ENCODE data around the gene IL18R1. TPM values are rescaled to one million over a fixed set of nuclear protein-coding genes. Genes with fewer than 3 reads are reported as not detected.

IL18R1 gene
- total and polyA plus RNA-seq, 9 of the 15 experiments (the other 6 are each of a cell fraction or from before 2014, with no cell fraction given) = 0.55 to 10.0 (median 2.5) TPM

DNA sequence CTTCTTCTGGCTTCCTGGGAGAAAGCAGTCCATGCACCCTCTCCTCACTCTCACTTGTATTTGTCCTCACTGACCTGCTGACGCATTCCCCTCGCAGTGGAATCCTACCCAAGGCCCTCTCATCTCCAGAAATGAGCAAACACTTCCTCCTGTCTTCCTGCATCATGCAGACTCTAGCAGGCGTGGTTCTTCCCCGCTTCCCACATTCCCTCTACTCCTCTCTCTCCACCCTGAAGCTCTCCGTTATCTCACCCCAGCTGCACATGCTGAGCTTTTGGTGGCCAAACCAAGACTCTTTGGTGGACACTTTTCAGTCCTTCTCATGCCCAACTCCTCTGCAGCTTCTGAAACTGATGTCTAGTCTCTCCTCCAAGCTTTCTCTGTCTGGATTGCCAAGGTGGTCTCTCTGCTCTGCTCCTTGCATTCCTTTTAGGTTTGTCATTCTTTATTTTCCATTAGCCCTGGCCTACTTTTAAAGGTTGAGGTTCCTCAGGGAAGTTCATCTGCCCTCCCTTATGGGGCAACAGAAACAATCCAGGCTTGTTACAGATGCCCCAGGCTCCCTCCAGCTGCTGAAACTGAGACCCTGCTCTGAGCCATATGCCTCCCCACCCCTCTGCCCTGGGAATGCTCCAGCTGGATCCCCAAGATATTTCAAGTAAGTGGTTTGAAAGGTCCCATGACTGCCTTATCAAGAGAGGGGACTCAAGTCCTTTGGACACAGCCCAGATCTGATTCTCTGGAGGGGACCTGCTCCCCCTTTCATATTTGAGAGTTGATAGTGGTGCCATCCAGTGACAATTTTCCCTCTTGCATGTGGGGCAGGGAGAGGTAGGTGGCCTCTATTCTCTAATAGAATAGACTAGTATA is 66.5 kb downstream of the IL18R1 start (continued):
- TF ChIP-seq PHB2 (IDR thresholded peaks at IDR 0.05; ENCODE audit: low read depth) (no peak), XRCC5 (IDR thresholded peaks at IDR 0.05; ENCODE audit: low read depth, low read length) (no peak), KHSRP (IDR thresholded peaks at IDR 0.05) (no peak), POLR2G (IDR thresholded peaks at IDR 0.05; ENCODE audit: low read depth, low read length) (no peak), ERF (CRISPR knock-in tag; IDR thresholded peaks at IDR 0.05) (0 out of 2 replicates have a peak, but pooled peaks have one; percentile 33), MCM2 (IDR thresholded peaks at IDR 0.05; ENCODE audit: low read depth) (no peak), BACH1 (tag; IDR thresholded peaks at IDR 0.05) (no peak; the same call in 1 of the 2 replicates), ZNF780A (CRISPR knock-in tag; IDR thresholded peaks at IDR 0.05) (no peak), ARID1B (IDR thresholded peaks at IDR 0.05) (peak; percentile 90), ZBTB1 (CRISPR knock-in tag; IDR thresholded peaks at IDR 0.05; ENCODE audit: borderline replicate concordance, low read depth) (no peak), MYNN (IDR thresholded peaks at IDR 0.05) (no peak), MYNN (CRISPR knock-in tag; IDR thresholded peaks at IDR 0.05) (no peak), ZNF695 (CRISPR knock-in tag; IDR thresholded peaks at IDR 0.05) (no peak), ZNF75A (CRISPR knock-in tag; IDR thresholded peaks at IDR 0.05) (no peak), FOXA1 (IDR thresholded peaks at IDR 0.05; ENCODE audit: borderline replicate concordance) (no peak), HDAC1 (IDR thresholded peaks at IDR 0.05) (no peak; a peak in 1 of 4 replicates)
- TF ChIP-seq, protein P1, sequence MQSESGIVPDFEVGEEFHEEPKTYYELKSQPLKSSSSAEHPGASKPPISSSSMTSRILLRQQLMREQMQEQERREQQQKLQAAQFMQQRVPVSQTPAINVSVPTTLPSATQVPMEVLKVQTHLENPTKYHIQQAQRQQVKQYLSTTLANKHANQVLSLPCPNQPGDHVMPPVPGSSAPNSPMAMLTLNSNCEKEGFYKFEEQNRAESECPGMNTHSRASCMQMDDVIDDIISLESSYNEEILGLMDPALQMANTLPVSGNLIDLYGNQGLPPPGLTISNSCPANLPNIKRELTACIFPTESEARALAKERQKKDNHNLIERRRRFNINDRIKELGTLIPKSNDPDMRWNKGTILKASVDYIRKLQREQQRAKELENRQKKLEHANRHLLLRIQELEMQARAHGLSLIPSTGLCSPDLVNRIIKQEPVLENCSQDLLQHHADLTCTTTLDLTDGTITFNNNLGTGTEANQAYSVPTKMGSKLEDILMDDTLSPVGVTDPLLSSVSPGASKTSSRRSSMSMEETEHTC (IDR thresholded peaks at IDR 0.05) = peak; percentile 93
- TF ChIP-seq, protein P2, sequence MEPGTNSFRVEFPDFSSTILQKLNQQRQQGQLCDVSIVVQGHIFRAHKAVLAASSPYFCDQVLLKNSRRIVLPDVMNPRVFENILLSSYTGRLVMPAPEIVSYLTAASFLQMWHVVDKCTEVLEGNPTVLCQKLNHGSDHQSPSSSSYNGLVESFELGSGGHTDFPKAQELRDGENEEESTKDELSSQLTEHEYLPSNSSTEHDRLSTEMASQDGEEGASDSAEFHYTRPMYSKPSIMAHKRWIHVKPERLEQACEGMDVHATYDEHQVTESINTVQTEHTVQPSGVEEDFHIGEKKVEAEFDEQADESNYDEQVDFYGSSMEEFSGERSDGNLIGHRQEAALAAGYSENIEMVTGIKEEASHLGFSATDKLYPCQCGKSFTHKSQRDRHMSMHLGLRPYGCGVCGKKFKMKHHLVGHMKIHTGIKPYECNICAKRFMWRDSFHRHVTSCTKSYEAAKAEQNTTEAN (CRISPR knock-in tag; IDR thresholded peaks at IDR 0.05) = no peak
- TF ChIP-seq, protein P3, sequence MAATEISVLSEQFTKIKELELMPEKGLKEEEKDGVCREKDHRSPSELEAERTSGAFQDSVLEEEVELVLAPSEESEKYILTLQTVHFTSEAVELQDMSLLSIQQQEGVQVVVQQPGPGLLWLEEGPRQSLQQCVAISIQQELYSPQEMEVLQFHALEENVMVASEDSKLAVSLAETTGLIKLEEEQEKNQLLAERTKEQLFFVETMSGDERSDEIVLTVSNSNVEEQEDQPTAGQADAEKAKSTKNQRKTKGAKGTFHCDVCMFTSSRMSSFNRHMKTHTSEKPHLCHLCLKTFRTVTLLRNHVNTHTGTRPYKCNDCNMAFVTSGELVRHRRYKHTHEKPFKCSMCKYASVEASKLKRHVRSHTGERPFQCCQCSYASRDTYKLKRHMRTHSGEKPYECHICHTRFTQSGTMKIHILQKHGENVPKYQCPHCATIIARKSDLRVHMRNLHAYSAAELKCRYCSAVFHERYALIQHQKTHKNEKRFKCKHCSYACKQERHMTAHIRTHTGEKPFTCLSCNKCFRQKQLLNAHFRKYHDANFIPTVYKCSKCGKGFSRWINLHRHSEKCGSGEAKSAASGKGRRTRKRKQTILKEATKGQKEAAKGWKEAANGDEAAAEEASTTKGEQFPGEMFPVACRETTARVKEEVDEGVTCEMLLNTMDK (IDR thresholded peaks at IDR 0.05; ENCODE audit: borderline replicate concordance, insufficient read depth, low read depth, low read length, poor library complexity, severe bottlenecking) = no peak
- TF ChIP-seq, protein P4, sequence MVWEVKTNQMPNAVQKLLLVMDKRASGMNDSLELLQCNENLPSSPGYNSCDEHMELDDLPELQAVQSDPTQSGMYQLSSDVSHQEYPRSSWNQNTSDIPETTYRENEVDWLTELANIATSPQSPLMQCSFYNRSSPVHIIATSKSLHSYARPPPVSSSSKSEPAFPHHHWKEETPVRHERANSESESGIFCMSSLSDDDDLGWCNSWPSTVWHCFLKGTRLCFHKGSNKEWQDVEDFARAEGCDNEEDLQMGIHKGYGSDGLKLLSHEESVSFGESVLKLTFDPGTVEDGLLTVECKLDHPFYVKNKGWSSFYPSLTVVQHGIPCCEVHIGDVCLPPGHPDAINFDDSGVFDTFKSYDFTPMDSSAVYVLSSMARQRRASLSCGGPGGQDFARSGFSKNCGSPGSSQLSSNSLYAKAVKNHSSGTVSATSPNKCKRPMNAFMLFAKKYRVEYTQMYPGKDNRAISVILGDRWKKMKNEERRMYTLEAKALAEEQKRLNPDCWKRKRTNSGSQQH (CRISPR knock-in tag; IDR thresholded peaks at IDR 0.05) = no peak

Measured in K562 (cell line).